H1 (cell line): ENCODE measurements around the gene ABCF2. TPM values are rescaled to one million over a fixed set of nuclear protein-coding genes. Genes with fewer than 3 reads are reported as not detected.

Experiments used
- CTCF ChIA-PET: fragments of 300-600 bp; sonication (Branson Sonifier 250); formaldehyde crosslinking; loops from one replicate; lab custom pipeline; 2021; ENCODE audit not compliant: partially characterized antibody; lab: Charles Lee
- POLR2A ChIA-PET: fragments of 300-600 bp; sonication (Branson Sonifier 250); formaldehyde crosslinking; loops from one replicate; lab custom pipeline; 2021; ENCODE audit warnings: inconsistent platforms; ENCODE audit not compliant: partially characterized antibody; lab: Charles Lee
- DNase-seq, 2 experiments: peaks; one replicate each; pipeline versions ENCODE4 v3.0.0 to v3.0.0-alpha.2; 2010 to 2022; ENCODE audit warnings: low spot score in 2 of 2, low read depth in 1 of 2, mixed read lengths in 1 of 2
- FAIRE-seq: peaks from 2 replicates; lab custom pipeline; 2011; peaks lifted over from hg19 to GRCh38; lab: Jason Lieb, UNC
- H2AFZ ChIP-seq: 2 replicates; pipeline ENCODE4 v1.8.1; 2012; ENCODE audit warnings: low read length, inconsistent platforms
- H2AK5ac ChIP-seq: 2 replicates; pipeline ENCODE4 v1.6.1; 2013; ENCODE audit warnings: low read depth, low read length
- H2BK120ac ChIP-seq: replicated peaks from 2 replicates; pipeline ENCODE3; 2013; ENCODE audit warnings: low read depth, low read length, inconsistent platforms
- H2BK12ac ChIP-seq: 2 replicates; pipeline ENCODE4 v1.6.1; 2013; ENCODE audit warnings: low read depth, low read length
- H2BK15ac ChIP-seq: 2 replicates; pipeline ENCODE4 v1.6.1; 2013; ENCODE audit warnings: low read length
- H2BK20ac ChIP-seq: 2 replicates; pipeline ENCODE4 v1.6.1; 2013; ENCODE audit warnings: low read length
- H2BK5ac ChIP-seq: 2 replicates; pipeline ENCODE4 v1.6.1; 2013; ENCODE audit warnings: low read depth, low read length
- H3K14ac ChIP-seq: 2 replicates; pipeline ENCODE4 v1.6.1; 2013; ENCODE audit warnings: inconsistent platforms; ENCODE audit not compliant: insufficient read length
- H3K18ac ChIP-seq: 2 replicates; pipeline ENCODE4 v1.6.1; 2013; ENCODE audit warnings: low read length; ENCODE audit errors: extremely low read depth
- H3K23ac ChIP-seq: 2 replicates; pipeline ENCODE4 v1.6.1; 2013; ENCODE audit warnings: inconsistent platforms; ENCODE audit not compliant: insufficient read length
- H3K23me2 ChIP-seq: 2 replicates; pipeline ENCODE4 v1.6.1; 2013; ENCODE audit warnings: low read depth, low read length
- H3K27ac ChIP-seq: 2 replicates; pipeline ENCODE4 v1.6.1; 2011; ENCODE audit warnings: low read depth, low read length, inconsistent platforms
- H3K27me3 ChIP-seq, 4 experiments: replicated peaks in 1 of 4; 1 replicate in 1 of 4; 2 replicates in 3 of 4; pipeline versions ENCODE4 v1.6.1 to v1.8.1; 2011 to 2013; ENCODE audit warnings: low read length in 3 of 4, mild to moderate bottlenecking in 3 of 4, inconsistent platforms in 2 of 4, mixed read lengths in 2 of 4, moderate library complexity in 1 of 4; ENCODE audit not compliant: control insufficient read depth in 3 of 4, insufficient read depth in 3 of 4; ENCODE audit errors: extremely low read depth in 1 of 4
- H3K36me3 ChIP-seq, 4 experiments: 2 replicates each; pipeline versions ENCODE4 v1.6.1 to v1.8.1; 2011 to 2013; ENCODE audit warnings: mild to moderate bottlenecking in 4 of 4, low read length in 3 of 4, moderate library complexity in 2 of 4, control low read depth in 1 of 4, inconsistent platforms in 1 of 4; ENCODE audit not compliant: insufficient read depth in 4 of 4, control insufficient read depth in 2 of 4
- H3K4ac ChIP-seq: replicated peaks from 2 replicates; pipeline ENCODE3; 2013; ENCODE audit warnings: low read length, low read depth, mixed read lengths, inconsistent platforms; ENCODE audit not compliant: insufficient read length
- H3K4me1 ChIP-seq, 4 experiments: replicated peaks in 1 of 4; 1 replicate in 1 of 4; 2 replicates in 3 of 4; pipeline versions ENCODE4 v1.6.1 to v1.8.1; 2011 to 2013; ENCODE audit warnings: low read length in 3 of 4, inconsistent platforms in 2 of 4, mixed read lengths in 1 of 4; ENCODE audit not compliant: insufficient read depth in 4 of 4, control insufficient read depth in 3 of 4
- H3K4me2 ChIP-seq, 2 experiments: 2 replicates each; pipeline versions ENCODE4 v1.6.1 to v1.8.1; 2011 to 2013; ENCODE audit warnings: low read depth in 2 of 2, low read length in 2 of 2, control low read depth in 1 of 2, inconsistent platforms in 1 of 2, mild to moderate bottlenecking in 1 of 2; ENCODE audit not compliant: insufficient read depth in 1 of 2
- H3K4me3 ChIP-seq, 4 experiments: fragments of 200-600, 300-600 bp in 1 of 4; sonication (generic), shearing (Covaris generic), sonication (Bioruptor Twin) in 1 of 4; 2 replicates each; pipeline versions ENCODE4 v1.5.1 to v1.8.1; 2011 to 2016; ENCODE audit warnings: low read length in 4 of 4, low read depth in 3 of 4, control low read depth in 2 of 4, inconsistent platforms in 2 of 4, mild to moderate bottlenecking in 2 of 4, mixed read lengths in 1 of 4, moderate library complexity in 1 of 4; ENCODE audit not compliant: insufficient read depth in 2 of 4; ENCODE audit errors: extremely low read depth in 1 of 4
- H3K56ac ChIP-seq: replicated peaks from 2 replicates; pipeline ENCODE3; 2013; ENCODE audit warnings: low read depth, mild to moderate bottlenecking, mixed read lengths, low read length, inconsistent platforms; ENCODE audit not compliant: insufficient read length
- H3K79me1 ChIP-seq: 2 replicates; pipeline ENCODE4 v1.6.1; 2013; ENCODE audit warnings: low read depth, low read length, control low read depth
- H3K79me2 ChIP-seq, 2 experiments: 2 replicates each; pipeline versions ENCODE4 v1.6.1 to v1.8.1; 2012 to 2013; ENCODE audit warnings: low read length in 2 of 2, mild to moderate bottlenecking in 2 of 2, inconsistent platforms in 1 of 2; ENCODE audit not compliant: insufficient read depth in 2 of 2, control insufficient read depth in 1 of 2
- H3K9ac ChIP-seq, 4 experiments: replicated peaks in 1 of 4; 1 replicate in 1 of 4; 2 replicates in 3 of 4; pipeline versions ENCODE4 v1.6.1 to v1.8.1; 2011 to 2013; ENCODE audit warnings: low read depth in 3 of 4, low read length in 3 of 4, control low read depth in 2 of 4, mild to moderate bottlenecking in 2 of 4, moderate library complexity in 2 of 4, inconsistent platforms in 1 of 4; ENCODE audit errors: extremely low read depth in 1 of 4
- H3K9me3 ChIP-seq, 2 experiments: 2 replicates each; pipeline versions ENCODE4 v1.6.1 to v1.8.1; 2012 to 2013; ENCODE audit warnings: mild to moderate bottlenecking in 2 of 2, moderate library complexity in 2 of 2, control low read depth in 1 of 2, inconsistent platforms in 1 of 2, low read depth in 1 of 2, low read length in 1 of 2, mixed read lengths in 1 of 2; ENCODE audit not compliant: insufficient read depth in 2 of 2
- H4K20me1 ChIP-seq, 2 experiments: replicated peaks in 1 of 2; 2 replicates each; pipeline versions ENCODE3 to v1.8.1; 2011 to 2013; ENCODE audit warnings: inconsistent platforms in 2 of 2, low read length in 2 of 2, mild to moderate bottlenecking in 1 of 2; ENCODE audit not compliant: insufficient read depth in 2 of 2, control insufficient read depth in 1 of 2
- H4K5ac ChIP-seq: 2 replicates; pipeline ENCODE4 v1.6.1; 2013; ENCODE audit warnings: low read length, low read depth, mixed read lengths, inconsistent platforms; ENCODE audit not compliant: insufficient read length
- H4K8ac ChIP-seq: 2 replicates; pipeline ENCODE4 v1.8.0; 2013; ENCODE audit warnings: mild to moderate bottlenecking, moderate library complexity, low read length, inconsistent platforms; ENCODE audit not compliant: insufficient read depth; ENCODE audit errors: extremely low read depth
- H4K91ac ChIP-seq: replicated peaks from 2 replicates; pipeline ENCODE3; 2013; ENCODE audit warnings: low read length, mixed read lengths, inconsistent platforms; ENCODE audit not compliant: insufficient read length
- ATF3 ChIP-seq: IDR thresholded peaks from 2 replicates; pipeline ENCODE4 v1.6.1; 2011; ENCODE audit warnings: low read depth, mild to moderate bottlenecking, low read length; ENCODE audit not compliant: insufficient read depth
- BACH1 ChIP-seq: IDR thresholded peaks from 2 replicates; pipeline ENCODE4 v1.6.1; 2012; ENCODE audit warnings: low read length, improper control_type of control experiment
- CEBPB ChIP-seq: IDR thresholded peaks from 2 replicates; pipeline ENCODE4 v1.6.1; 2012; ENCODE audit warnings: low read depth, low read length
- CTBP2 ChIP-seq: IDR thresholded peaks from 2 replicates; pipeline ENCODE4 v1.7.0; 2011; ENCODE audit warnings: borderline replicate concordance, mild to moderate bottlenecking, moderate library complexity, mixed read lengths, low read length; ENCODE audit not compliant: insufficient read depth, insufficient read length
- GABPA ChIP-seq: IDR thresholded peaks from 2 replicates; pipeline ENCODE4 v1.6.1; 2011; ENCODE audit warnings: mild to moderate bottlenecking, low read length, moderate library complexity, borderline replicate concordance; ENCODE audit not compliant: insufficient read depth
- MAFK ChIP-seq: IDR thresholded peaks from 2 replicates; pipeline ENCODE4 v1.6.1; 2012; ENCODE audit warnings: low read depth, mild to moderate bottlenecking, improper control_type of control experiment, low read length
- NANOG ChIP-seq: IDR thresholded peaks from 2 replicates; pipeline ENCODE4 v1.6.1; 2011; ENCODE audit warnings: low read length, low read depth, mild to moderate bottlenecking, inconsistent platforms; ENCODE audit not compliant: insufficient read depth, poor library complexity, severe bottlenecking
- POLR2A ChIP-seq, 2 experiments: IDR thresholded peaks; 1 replicate in 1 of 2; 2 replicates in 1 of 2; pipeline ENCODE4 v1.6.1; 2011; ENCODE audit warnings: low read depth in 2 of 2, low read length in 2 of 2, mild to moderate bottlenecking in 2 of 2; ENCODE audit errors: control extremely low read depth in 1 of 2
- SIN3A ChIP-seq, 2 experiments: IDR thresholded peaks in 1 of 2; conservative IDR thresholded peaks in 1 of 2; 2 replicates each; pipeline ENCODE4 v1.6.1; 2011 to 2012; ENCODE audit warnings: low read length in 2 of 2, improper control_type of control experiment in 1 of 2, low read depth in 1 of 2, mild to moderate bottlenecking in 1 of 2
- TAF1 ChIP-seq: IDR thresholded peaks from 2 replicates; pipeline ENCODE4 v1.6.1; 2011; ENCODE audit warnings: mild to moderate bottlenecking, low read depth, low read length
- TAF7 ChIP-seq: optimal IDR thresholded peaks from 2 replicates; pipeline ENCODE3; 2011; ENCODE audit warnings: low read depth, mild to moderate bottlenecking, inconsistent platforms, low read length, moderate library complexity, borderline replicate concordance
- TCF12 ChIP-seq: IDR thresholded peaks from 2 replicates; pipeline ENCODE4 v1.6.1; 2011; ENCODE audit warnings: low read depth, mild to moderate bottlenecking, low read length
- WGBS, 2 experiments: shearing (Covaris generic) in 1 of 2; methylation state at CpG; one replicate each; pipeline versions ENCODE4 v1.1.6 to v1.1.7; 2013 to 2015; ENCODE audit warnings: low lambda C conversion rate in 2 of 2, mixed read lengths in 2 of 2, inconsistent platforms in 1 of 2, low coverage in 1 of 2, missing lambda C conversion rate in 1 of 2; ENCODE audit not compliant: insufficient replicate concordance in 2 of 2, insufficient coverage in 1 of 2, insufficient read length in 1 of 2; ENCODE audit errors: extremely low coverage in 1 of 2, missing lambda C conversion rate in 1 of 2; 5-methylcytosine and 5-hydroxymethylcytosine counted together
- polyA plus RNA-seq, 7 experiments: library from polyadenylated mRNA; depleted of rRNA in 3 of 7; stranded (reverse) in 5 of 7; unstranded in 2 of 7; fragments of >200 nt in 5 of 7; fragments of 200-250 nt in 2 of 7; gene quantifications; 1 replicate in 5 of 7; 2 replicates in 1 of 7; 4 replicates in 1 of 7; pipeline versions ENCODE4 v1.2.1 to v1.2.3, GENCODE V29; 2011 to 2013; ENCODE audit warnings: missing spikeins in 2 of 7, mixed read lengths in 2 of 7
- total RNA-seq: library from RNA; stranded (reverse); fragmentation: NEBNext Ultra II Directional; extraction: Animal tissue kit (Norgen Biotek cat#: 25700); gene quantifications from 2 replicates; pipeline ENCODE4 v1.2.1, GENCODE V29; 2021
- TF ChIP-seq, protein P1 (sequence below): IDR thresholded peaks from 2 replicates; pipeline ENCODE4 v1.6.1; 2012; ENCODE audit warnings: inconsistent platforms

The ABCF2 gene
- total and polyA plus RNA-seq, 2 of the 8 experiments (the other 6 are each of a cell fraction or from before 2014, with no cell fraction given) = 28.0 to 55.0 TPM

- H4K5ac ChIP-seq = no peak overlapping the region
- no peak overlapping the region; the same call in 1 of the 2 replicates for H4K8ac ChIP-seq
- H3K27me3 ChIP-seq = no peaks in the 10 kb centered on the region
- 97% methylated on average over 9 of the region's 9 CpGs; no CpG with 5 or more reads in 1 of the 2 experiments for WGBS, 2 experiments
- H2BK15ac ChIP-seq = no peak overlapping the region
- no peak overlapping the region for H3K4me2 ChIP-seq
- H2AK5ac ChIP-seq = no peak overlapping the region
- ChIA-PET POLR2A (interaction anchor here (1.4 kb wide), 1 partner anchor 89 kb away, joined by 3 read pairs; no protein-coding TSS in a partner anchor), CTCF (interaction anchor here (0.7 to 3.4 kb wide), 6 partner anchors 8 to 92 kb away, joined by 3 to 20 read pairs (median 4); partner anchors contain the start of gene ABCF2)
- no peak overlapping the region for H2BK120ac ChIP-seq
- no peak overlapping the region for H4K91ac ChIP-seq
- no peak overlapping the region for H3K23ac ChIP-seq
- DNase-seq (no peak), FAIRE-seq (no peak)
- no peak overlapping the region for H2AFZ ChIP-seq
- peaks cover 0 to 4% of the 10 kb centered on the region in 2 experiments for H4K20me1 ChIP-seq
- H3K23me2 ChIP-seq = no peaks in the 10 kb centered on the region
- no peak overlapping the region for H3K27ac ChIP-seq
- H2BK5ac ChIP-seq = no peak overlapping the region
- no peak overlapping the region for H3K4me3 ChIP-seq
- H3K4ac ChIP-seq = no peak overlapping the region
- no peak overlapping the region for H2BK12ac ChIP-seq
- no peaks in the 10 kb centered on the region for H3K9me3 ChIP-seq
- H3K14ac ChIP-seq = no peak overlapping the region
- no peaks in the 10 kb centered on the region for H3K79me1 ChIP-seq
- H3K18ac ChIP-seq = no peak overlapping the region
- H3K56ac ChIP-seq = no peak overlapping the region
- peaks cover 37 to 87% (median 73%) of the 10 kb centered on the region in 4 experiments for H3K36me3 ChIP-seq
- no peak overlapping the region for H2BK20ac ChIP-seq
- H3K79me2 ChIP-seq = no peaks in the 10 kb centered on the region
- no peaks in the 10 kb centered on the region for H3K4me1 ChIP-seq
- no peak overlapping the region for H3K9ac ChIP-seq
- TF ChIP-seq TAF1 (no peak), TCF12 (no peak), POLR2A (IDR thresholded peaks at IDR 0.05; ENCODE audit: control extremely low read depth in 1 of 2, low read depth in 2 of 2, low read length in 2 of 2) (no peak), GABPA (no peak), TAF7 (no peak), CEBPB (no peak), NANOG (no peak), SIN3A (conservative IDR thresholded peaks at IDR 0.05 in 1 of 2, IDR thresholded peaks at IDR 0.05 in 1 of 2; ENCODE audit: low read depth in 1 of 2, low read length in 2 of 2) (no peak), BACH1 (no peak), CTBP2 (no peak), ATF3 (no peak), MAFK (no peak)
- TF ChIP-seq, protein P1, sequence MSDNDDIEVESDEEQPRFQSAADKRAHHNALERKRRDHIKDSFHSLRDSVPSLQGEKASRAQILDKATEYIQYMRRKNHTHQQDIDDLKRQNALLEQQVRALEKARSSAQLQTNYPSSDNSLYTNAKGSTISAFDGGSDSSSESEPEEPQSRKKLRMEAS = no peak
Measured at GRCh38 chr7:151218170-151218569, 8.8 kb downstream of the ABCF2 start.
